ENCODE measurements around the gene ARHGAP1.

The ARHGAP1 gene

GRCh38 chr11:46641639-46642038, 58.8 kb downstream of the ARHGAP1 start:
- TF ChIP-seq HDGF (IDR thresholded peaks at IDR 0.05; ENCODE audit: borderline replicate concordance) (no peak), ZNF384 (IDR thresholded peaks at IDR 0.05) (no peak), SP1 (IDR thresholded peaks at IDR 0.05) (no peak), CTBP1 (IDR thresholded peaks at IDR 0.05; ENCODE audit: borderline replicate concordance) (no peak), NFRKB (IDR thresholded peaks at IDR 0.05) (no peak), FOXM1 (IDR thresholded peaks at IDR 0.05; ENCODE audit: borderline replicate concordance) (no peak), ARNT (IDR thresholded peaks at IDR 0.05) (no peak), ELF4 (IDR thresholded peaks at IDR 0.05) (no peak), TARDBP (IDR thresholded peaks at IDR 0.05) (no peak)
- TF ChIP-seq, protein P1, sequence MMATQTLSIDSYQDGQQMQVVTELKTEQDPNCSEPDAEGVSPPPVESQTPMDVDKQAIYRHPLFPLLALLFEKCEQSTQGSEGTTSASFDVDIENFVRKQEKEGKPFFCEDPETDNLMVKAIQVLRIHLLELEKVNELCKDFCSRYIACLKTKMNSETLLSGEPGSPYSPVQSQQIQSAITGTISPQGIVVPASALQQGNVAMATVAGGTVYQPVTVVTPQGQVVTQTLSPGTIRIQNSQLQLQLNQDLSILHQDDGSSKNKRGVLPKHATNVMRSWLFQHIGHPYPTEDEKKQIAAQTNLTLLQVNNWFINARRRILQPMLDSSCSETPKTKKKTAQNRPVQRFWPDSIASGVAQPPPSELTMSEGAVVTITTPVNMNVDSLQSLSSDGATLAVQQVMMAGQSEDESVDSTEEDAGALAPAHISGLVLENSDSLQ (IDR thresholded peaks at IDR 0.05): no peak
- DNase-seq (ENCODE audit: extremely low spot score): no peak
- ChIA-PET POLR2A (no interaction called here), CTCF (no interaction called here)

DNA sequence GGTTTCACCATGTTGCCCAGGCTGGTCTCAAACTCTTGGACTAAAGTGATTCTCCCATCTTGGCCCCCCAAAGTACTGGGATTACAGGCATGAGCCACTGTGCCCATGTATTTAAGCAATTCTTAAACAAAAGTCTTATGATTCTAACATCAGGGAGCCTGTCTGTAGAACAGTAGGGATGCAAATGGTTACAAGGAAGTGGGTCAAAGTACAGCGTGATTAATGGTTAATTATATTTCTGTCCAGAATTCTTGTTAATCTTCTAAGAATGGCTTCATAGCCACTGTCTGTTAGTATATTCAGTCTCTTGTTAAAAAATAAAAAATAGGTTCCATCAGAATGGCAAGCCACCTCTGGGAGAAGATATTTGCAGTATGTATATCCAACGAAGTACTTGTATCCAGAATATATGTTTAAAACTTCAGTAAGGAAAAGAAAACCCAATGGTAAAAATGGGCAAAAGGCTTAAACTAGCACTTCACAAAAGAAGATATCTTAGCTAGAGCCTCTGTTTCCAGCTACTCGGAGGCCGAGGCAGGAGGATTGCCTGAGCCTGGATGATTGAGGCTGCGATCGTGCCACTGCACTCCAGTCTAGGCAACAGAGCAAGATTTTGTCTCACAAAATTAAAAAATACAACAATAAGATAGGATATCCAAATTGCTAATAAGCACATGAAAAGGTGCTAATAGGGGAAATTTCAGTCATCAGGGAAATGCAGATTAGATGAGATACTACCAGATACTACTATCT, 60.2 kb downstream of the ARHGAP1 start:
- POLR2A ChIA-PET: no interaction called here
- CTCF ChIA-PET: interaction anchor here (0.6 kb wide), 1 partner anchor 111 kb away, joined by 4 read pairs; no protein-coding TSS in a partner anchor
- DNase-seq (ENCODE audit: extremely low spot score): no peak
- TF ChIP-seq LEF1 (IDR thresholded peaks at IDR 0.05; ENCODE audit: borderline replicate concordance) (no peak), BHLHE40 (IDR thresholded peaks at IDR 0.05; ENCODE audit: borderline replicate concordance) (no peak), FOXK2 (IDR thresholded peaks at IDR 0.05) (no peak)

- no peak for DNase-seq (ENCODE audit: extremely low spot score)
- POLR2A ChIA-PET: no interaction called here
- CTCF ChIA-PET: interaction anchor here (0.6 kb wide), 1 partner anchor 110 kb away, joined by 4 read pairs; no protein-coding TSS in a partner anchor
- TF ChIP-seq SUZ12 (IDR thresholded peaks at IDR 0.05): no peak
Observed at GRCh38 chr11:46639197-46639839, 61.1 kb downstream of the ARHGAP1 start.

DNA sequence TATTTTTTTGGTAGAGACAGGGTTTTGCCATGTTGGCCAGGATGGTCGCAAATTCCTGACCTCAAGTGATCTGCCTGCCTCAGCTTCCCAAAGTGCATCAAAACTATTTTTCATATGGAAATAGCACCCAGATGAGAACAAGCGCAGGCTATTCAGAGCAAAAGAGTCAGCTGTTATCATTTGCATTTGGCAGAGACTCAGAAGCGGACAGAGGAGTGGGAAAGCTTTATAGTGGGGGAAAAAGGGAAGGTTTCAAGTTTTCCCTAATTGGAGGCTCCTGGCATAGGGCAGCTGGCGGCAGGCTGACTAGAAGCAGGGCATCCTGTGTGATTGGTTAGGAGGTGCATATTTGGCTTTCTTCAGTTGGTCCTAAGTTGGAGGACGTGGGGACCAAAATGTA, 62.9 kb downstream of the ARHGAP1 start:
- POLR2A ChIA-PET: no interaction called here
- CTCF ChIA-PET: no interaction called here
- TF ChIP-seq FOXM1 (IDR thresholded peaks at IDR 0.05; ENCODE audit: borderline replicate concordance) (no peak), L3MBTL2 (conservative IDR thresholded peaks at IDR 0.05) (no peak), TARDBP (IDR thresholded peaks at IDR 0.05) (no peak), ZNF384 (IDR thresholded peaks at IDR 0.05) (no peak), BHLHE40 (IDR thresholded peaks at IDR 0.05; ENCODE audit: borderline replicate concordance) (no peak), FOXA1 (IDR thresholded peaks at IDR 0.05) (no peak), LEF1 (IDR thresholded peaks at IDR 0.05; ENCODE audit: borderline replicate concordance) (no peak), SP1 (IDR thresholded peaks at IDR 0.05) (no peak), ELF4 (IDR thresholded peaks at IDR 0.05) (no peak), HDGF (IDR thresholded peaks at IDR 0.05; ENCODE audit: borderline replicate concordance) (no peak), ARNT (IDR thresholded peaks at IDR 0.05) (no peak), NFRKB (IDR thresholded peaks at IDR 0.05) (no peak), SUZ12 (IDR thresholded peaks at IDR 0.05) (no peak), CTBP1 (IDR thresholded peaks at IDR 0.05; ENCODE audit: borderline replicate concordance) (no peak), FOXK2 (IDR thresholded peaks at IDR 0.05) (no peak)
- TF ChIP-seq, protein P1 (IDR thresholded peaks at IDR 0.05): no peak
- DNase-seq (ENCODE audit: extremely low spot score): no peak

DNA sequence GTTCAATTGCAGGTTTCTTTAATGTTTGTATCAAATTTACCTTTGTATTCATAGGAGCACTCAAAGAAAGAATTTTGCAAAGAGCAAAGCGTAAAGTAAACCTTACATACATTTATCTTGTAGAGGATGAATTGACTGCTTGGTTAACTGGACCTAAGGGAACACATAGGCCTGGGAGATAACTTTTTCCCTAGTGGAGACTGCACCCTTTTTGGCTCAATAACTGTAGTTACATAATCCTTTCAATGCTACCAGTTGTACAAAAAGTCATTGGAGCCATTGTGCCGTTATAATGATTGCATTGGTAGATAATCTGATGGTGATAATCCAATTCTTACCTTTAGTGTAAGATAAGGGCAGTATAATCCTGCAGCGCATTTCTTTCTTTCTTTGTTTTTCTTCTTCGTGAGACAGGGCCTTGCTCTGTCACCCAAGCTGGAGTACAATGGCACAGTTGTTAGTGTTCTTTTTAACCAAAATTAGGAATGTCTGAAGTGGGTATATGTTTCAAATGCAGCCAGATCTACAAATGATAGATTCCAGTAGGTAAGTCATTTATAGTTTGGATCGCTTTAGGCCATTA, 64.8 kb downstream of the ARHGAP1 start:
- ChIA-PET POLR2A (no interaction called here), CTCF (no interaction called here)
- DNase-seq (ENCODE audit: extremely low spot score): no peak
- TF ChIP-seq ZNF384 (IDR thresholded peaks at IDR 0.05): no peak
- TF ChIP-seq FOXM1 (IDR thresholded peaks at IDR 0.05; ENCODE audit: borderline replicate concordance): no peak
- no peak for TF ChIP-seq TARDBP (IDR thresholded peaks at IDR 0.05)
- TF ChIP-seq ARNT (IDR thresholded peaks at IDR 0.05): no peak
- TF ChIP-seq L3MBTL2 (conservative IDR thresholded peaks at IDR 0.05): no peak
- TF ChIP-seq FOXA1 (IDR thresholded peaks at IDR 0.05): no peak
- no peak for TF ChIP-seq HDGF (IDR thresholded peaks at IDR 0.05; ENCODE audit: borderline replicate concordance)
- TF ChIP-seq FOXK2 (IDR thresholded peaks at IDR 0.05): no peak
- TF ChIP-seq SP1 (IDR thresholded peaks at IDR 0.05): no peak
- TF ChIP-seq SUZ12 (IDR thresholded peaks at IDR 0.05): no peak

DNA sequence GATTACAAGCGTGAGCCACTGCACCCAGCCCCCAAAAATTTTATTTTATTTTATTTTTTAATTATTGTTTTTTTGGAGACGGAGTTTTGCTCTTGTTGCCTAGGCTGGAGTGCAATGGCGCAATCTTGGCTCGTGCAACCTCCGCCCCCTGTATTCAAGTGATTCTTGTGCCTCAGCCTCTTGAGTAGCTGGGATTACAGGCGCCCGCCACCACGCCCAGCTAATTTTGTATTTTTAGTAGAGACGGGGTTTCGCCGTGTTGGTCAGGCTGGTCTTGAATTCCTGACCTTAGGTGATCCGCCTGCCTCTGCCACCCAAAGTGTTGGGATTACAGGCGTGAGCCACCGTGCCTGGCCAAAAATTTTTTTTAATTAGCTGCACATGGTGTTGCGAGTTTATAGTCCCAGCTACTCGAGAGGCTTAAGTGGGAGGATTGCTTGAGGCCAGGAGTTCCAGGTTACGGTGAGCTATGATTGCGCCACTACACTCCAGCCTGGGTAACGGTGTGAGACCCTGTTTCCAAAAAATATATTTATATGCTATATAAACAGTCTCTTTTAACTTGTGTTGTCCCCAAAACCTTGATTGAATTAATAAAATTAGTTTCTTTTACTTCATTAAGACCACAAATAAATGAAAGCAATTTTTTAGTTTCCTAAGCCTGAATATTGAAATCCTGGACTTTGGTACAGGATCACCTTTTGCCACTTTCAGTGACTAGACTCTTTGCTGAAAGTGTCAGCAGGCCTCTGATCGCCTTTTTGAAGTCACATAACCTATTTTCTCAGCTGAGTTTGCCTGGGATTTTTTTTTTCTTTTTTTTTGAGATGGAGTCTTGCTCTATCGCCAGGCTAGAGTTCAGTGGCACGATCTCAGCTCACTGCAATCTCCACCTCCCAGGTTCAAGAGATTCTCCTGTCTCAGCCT, 66.9 kb downstream of the ARHGAP1 start:
- POLR2A ChIA-PET: no interaction called here
- no peak for DNase-seq (ENCODE audit: extremely low spot score)
- TF ChIP-seq FOXK2 (IDR thresholded peaks at IDR 0.05) (no peak), NFRKB (IDR thresholded peaks at IDR 0.05) (no peak), FOXA1 (IDR thresholded peaks at IDR 0.05) (no peak), FOXM1 (IDR thresholded peaks at IDR 0.05; ENCODE audit: borderline replicate concordance) (no peak), SP1 (IDR thresholded peaks at IDR 0.05) (no peak), ZNF384 (IDR thresholded peaks at IDR 0.05) (no peak), BHLHE40 (IDR thresholded peaks at IDR 0.05; ENCODE audit: borderline replicate concordance) (no peak), SUZ12 (IDR thresholded peaks at IDR 0.05) (no peak), LEF1 (IDR thresholded peaks at IDR 0.05; ENCODE audit: borderline replicate concordance) (no peak), TARDBP (IDR thresholded peaks at IDR 0.05) (no peak), ELF4 (IDR thresholded peaks at IDR 0.05) (no peak)
- CTCF ChIA-PET: no interaction called here
